GM21528 (cell line): ENCODE results near the gene DEAF1.
"Not testable (repeated sequence)": the region's sequence is repeated elsewhere in the genome, so short reads cannot be mapped to it uniquely, and the experiment has no call there.

Experiments used
- ATAC-seq: cut with Tn5 transposase; IDR thresholded peaks from one replicate; pipeline ENCODE4 v1.9.1; 2021; ENCODE audit warnings: mild to moderate bottlenecking, moderate library complexity; ENCODE audit not compliant: unreplicated experiment, low FRiP score

DEAF1 gene

GRCh38 chr11:702462-703461 lies 7.7 kb upstream of the DEAF1 start:
- no peak for ATAC-seq

- no peak for ATAC-seq
Measured at GRCh38 chr11:701741-702461, 6.9 kb upstream of the DEAF1 start.

GRCh38 chr11:699753-700152 lies 4.7 kb upstream of the DEAF1 start:
- no peak for ATAC-seq

GRCh38 chr11:699116-699508 lies 4.1 kb upstream of the DEAF1 start:
- no peak for ATAC-seq

GRCh38 chr11:698493-699115 lies 3.6 kb upstream of the DEAF1 start:
- no peak for ATAC-seq

- no peak for ATAC-seq
Measured at GRCh38 chr11:697811-698311, 2.8 kb upstream of the DEAF1 start.

GRCh38 chr11:696955-697491 lies 2.0 kb upstream of the DEAF1 start:
- ATAC-seq: no peak

- ATAC-seq: peak; percentile 70
Measured at GRCh38 chr11:695538-696248, 671 bp upstream of the DEAF1 start, which contains the start of gene TMEM80. Gene TMEM80 (plus strand): TSS chr11:695816. CDS start chr11:695828, 12 bp downstream.

- ATAC-seq: no peak
Measured at GRCh38 chr11:695288-695537, 191 bp upstream of the DEAF1 start.

- no peak for ATAC-seq
Measured at GRCh38 chr11:693887-694562, 997 bp downstream of the DEAF1 start.

- ATAC-seq: no peak
Measured at GRCh38 chr11:693415-693831, 1.6 kb downstream of the DEAF1 start.

- ATAC-seq: no peak
Measured at GRCh38 chr11:692824-693414, 2.1 kb downstream of the DEAF1 start.

- ATAC-seq: no peak
Measured at GRCh38 chr11:691710-692590, 3.1 kb downstream of the DEAF1 start.

GRCh38 chr11:690738-691633 lies 4.0 kb downstream of the DEAF1 start:
- ATAC-seq: no peak

GRCh38 chr11:690244-690643 lies 4.8 kb downstream of the DEAF1 start:
- not testable (repeated sequence) for ATAC-seq

GRCh38 chr11:689625-690024 lies 5.4 kb downstream of the DEAF1 start:
- ATAC-seq: no peak

GRCh38 chr11:688681-689080 lies 6.3 kb downstream of the DEAF1 start:
- no peak for ATAC-seq
